Renal cortical epithelial cell (primary cell): ENCODE results near the gene KCND3. TPM values are rescaled to one million over a fixed set of nuclear protein-coding genes. Genes with fewer than 3 reads are reported as not detected.
"Not testable (repeated sequence)": the region's sequence is repeated elsewhere in the genome, so short reads cannot be mapped to it uniquely, and the experiment has no call there.

Experiments
- DNase-seq: peaks from one replicate; pipeline ENCODE4 v3.0.0-alpha.2; 2011; ENCODE audit warnings: low read depth
- total RNA-seq: library from RNA; depleted of rRNA; stranded (reverse); fragments of >200 nt; gene quantifications from 2 replicates; pipeline ENCODE4 v1.2.3, GENCODE V29; 2014

The KCND3 gene
- total RNA-seq, 1 donor from 2014 or later = 0.30 TPM

- DNase-seq = no peak
These were observed 175.2 kb downstream of the KCND3 start for GRCh38 chr1:111814305-111814628.

DNA sequence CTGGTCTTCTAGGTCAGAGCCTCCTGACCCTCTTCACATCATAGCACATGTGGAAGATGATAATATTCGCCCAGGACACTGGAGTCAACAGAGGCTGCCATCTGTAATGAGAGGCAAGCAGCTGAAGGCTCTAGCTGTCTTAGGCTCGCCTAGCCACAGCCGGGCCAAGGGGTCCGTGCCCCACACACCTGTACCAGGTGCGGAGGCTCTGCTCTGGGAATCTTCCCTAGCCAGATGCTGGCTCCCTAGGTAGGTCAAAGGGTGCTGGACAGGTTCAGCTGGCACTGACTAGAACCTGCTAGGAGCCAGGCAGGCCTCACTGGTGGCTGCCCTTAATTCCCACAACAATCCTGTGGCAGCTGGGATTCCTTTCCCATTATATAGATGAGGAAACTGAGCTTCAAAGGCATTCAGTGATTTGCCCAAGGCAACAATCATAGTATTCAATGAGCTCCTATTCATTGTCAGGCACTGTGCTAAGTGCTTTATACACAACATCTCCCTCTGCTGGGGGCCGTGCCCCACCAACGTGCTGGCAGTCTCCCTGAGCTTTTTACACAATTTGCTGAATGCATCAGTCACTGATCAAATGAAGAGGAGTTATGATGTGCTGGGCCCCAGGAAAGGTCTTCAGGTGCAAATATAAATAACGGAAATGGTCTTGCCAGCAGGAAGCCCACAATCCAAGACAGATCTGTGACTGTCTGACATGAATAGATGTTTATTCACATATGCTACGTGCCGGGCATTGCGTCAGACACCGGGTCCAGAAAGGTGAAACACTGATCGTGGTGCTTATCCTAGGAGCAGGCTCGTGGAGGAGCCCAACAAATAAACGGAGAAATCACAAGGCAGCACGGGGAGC, 175.8 kb downstream of the KCND3 start:
- no peak for DNase-seq

DNA sequence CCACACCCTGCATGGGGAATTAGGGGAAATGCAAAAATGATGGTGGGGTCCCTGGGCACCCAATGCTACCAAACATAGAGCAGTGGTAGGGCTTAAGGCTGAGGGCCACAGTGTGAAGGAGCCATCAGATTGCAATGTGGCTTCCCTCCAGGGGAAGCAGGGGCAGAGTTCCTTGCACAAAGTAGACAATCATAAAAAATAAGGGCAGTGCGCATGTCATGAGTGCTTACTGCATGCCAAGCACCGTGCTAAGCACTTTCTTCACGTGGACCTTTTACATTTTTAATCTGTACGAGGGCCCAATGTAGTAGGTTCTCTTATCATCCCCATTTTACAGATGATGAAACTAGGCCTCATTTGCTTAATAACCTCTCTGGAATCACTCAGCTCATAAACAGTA, 177.2 kb downstream of the KCND3 start:
- DNase-seq = no peak

DNA sequence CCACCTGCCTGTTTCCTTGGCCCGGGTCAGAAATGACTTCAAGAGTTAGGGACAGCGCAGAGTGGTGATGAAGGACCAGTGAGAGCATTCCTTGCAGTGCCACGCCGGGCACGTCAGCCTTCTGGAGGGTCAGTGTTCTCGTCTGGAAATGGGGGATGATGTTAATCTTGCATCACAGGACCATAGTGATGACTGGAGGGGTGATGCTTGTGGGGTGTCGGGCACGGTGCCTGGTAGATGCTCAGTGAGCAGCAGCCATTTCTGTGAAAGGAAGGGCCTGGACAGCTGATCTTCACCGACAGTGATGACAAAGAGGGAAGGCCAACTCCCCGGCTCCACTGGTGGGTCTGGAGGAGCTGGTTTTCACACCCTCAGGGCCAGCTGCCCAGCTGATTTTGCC, 177.6 kb downstream of the KCND3 start:
- no peak for DNase-seq

DNA sequence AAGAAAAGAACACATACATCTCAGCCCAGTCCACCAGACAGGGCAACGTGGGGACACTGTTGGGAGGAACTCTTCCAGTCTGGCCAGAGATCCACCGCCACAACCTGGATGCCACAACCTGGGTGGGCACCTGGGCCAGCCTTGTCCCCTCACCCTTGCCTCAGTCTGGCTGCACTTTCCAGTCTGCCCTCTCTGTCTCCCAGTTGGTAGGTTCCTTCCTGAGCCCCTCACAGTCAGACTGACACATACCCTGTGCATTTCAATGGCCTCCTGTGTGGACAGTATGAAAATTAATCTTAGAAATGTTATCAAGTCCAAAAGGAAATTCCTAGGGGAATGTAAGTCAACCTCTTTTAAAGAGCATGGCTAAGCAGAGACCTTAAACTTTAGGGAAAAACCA, 184.2 kb downstream of the KCND3 start:
- DNase-seq = no peak

DNA sequence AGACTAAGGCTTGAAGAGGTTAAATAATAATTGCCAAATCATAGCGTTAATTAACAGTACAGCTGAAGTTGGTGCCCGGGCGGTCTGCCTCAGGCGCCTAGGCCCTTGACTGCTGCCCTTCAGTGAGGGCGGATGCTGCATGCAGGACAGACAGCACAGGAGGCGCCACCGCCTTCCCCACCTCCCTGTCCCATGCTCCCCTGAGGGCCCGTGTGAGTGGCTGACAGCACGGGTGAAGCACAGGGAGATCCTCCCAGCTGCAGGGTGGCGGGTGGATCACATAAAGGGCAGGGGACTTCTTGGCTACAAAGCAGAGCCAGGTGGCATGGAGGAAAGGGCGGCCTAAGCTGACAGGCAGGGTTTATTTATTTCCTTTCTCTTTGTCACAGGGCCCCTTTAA, 184.7 kb downstream of the KCND3 start:
- DNase-seq = no peak

GRCh38 chr1:111803951-111804350, 185.5 kb downstream of the KCND3 start:
- no peak for DNase-seq

DNA sequence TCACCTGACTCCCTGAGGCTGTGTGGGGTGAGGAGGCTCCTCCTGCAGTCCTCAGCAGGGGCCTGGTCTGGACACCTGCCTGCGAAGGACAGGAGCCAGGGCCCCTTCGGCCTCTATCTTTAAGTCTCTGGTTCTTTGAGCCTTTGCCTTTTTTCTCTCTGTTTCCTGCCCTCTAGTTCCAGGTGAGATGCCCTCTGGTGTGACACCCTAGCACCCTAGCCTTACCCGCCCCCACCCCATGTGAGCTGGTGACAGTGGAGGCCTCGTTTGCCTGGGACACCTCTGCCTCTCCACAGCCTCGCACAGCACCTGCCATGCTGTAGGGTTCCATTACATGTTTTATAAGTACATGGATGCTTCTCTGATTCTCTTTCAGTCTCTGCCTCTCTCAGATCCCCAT, 186.5 kb downstream of the KCND3 start:
- no peak for DNase-seq

DNA sequence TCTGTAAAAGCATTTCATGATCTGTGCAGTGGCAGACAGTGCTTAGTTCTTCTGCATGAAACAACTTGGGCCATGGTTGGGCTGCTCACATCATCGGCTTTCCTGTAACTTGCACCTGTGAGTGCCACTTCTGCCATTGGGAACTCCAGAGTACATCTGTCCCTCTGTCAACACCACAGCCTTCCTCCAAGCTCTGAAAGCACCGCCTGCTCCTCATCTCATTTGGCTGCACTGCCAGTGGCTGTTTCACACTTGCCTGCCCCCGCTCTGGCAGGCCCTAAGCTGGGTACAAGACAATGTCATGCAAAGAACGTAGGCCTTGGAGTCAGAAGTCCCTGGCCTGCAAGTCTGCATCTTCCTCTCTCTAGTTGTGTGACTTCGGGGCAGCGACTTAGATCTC, 187.4 kb downstream of the KCND3 start:
- no peak for DNase-seq

- no peak for DNase-seq
These were observed 188.2 kb downstream of the KCND3 start for GRCh38 chr1:111801071-111801850.

DNA sequence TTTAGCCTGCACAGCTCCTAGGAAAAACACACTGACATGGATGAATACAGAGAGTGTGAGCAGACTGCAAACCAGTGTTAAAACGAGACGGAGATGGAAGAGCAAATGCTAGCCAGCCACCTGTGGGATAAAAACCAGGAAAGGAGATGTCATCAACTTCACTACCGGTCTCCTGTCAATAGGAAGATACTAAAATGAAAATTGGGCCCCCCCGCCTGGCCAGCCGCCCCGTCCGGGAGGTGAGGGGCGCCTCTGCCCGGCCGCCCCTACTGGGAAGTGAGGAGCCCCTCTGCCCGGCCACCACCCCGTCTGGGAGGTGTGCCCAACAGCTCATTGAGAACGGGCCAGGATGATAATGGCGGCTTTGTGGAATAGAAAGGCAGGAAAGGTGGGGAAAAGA, 189.7 kb downstream of the KCND3 start:
- not testable (repeated sequence) for DNase-seq

GRCh38 chr1:111798580-111798979, 190.9 kb downstream of the KCND3 start:
- DNase-seq = no peak

DNA sequence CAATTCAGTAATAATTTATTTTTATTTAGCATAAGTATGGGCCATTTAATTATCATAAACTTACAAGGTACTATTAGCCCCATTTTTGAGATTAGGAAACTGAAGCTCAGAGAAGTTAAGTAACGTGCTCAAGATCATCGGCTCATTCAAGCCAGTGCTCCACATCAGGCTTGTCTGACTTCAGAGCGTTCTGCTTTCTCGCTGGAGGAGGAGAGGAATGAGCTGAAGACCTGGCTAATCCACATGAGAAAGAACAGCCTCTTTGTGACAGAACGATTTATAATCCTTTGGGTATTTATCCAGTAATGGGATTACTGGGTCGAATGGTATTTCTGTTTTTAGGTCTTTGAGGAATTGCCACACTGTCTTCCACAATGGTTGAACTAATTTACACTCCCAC, 194.1 kb downstream of the KCND3 start:
- DNase-seq = no peak

- DNase-seq = no peak
These were observed 195.5 kb downstream of the KCND3 start for GRCh38 chr1:111793923-111794322.

DNA sequence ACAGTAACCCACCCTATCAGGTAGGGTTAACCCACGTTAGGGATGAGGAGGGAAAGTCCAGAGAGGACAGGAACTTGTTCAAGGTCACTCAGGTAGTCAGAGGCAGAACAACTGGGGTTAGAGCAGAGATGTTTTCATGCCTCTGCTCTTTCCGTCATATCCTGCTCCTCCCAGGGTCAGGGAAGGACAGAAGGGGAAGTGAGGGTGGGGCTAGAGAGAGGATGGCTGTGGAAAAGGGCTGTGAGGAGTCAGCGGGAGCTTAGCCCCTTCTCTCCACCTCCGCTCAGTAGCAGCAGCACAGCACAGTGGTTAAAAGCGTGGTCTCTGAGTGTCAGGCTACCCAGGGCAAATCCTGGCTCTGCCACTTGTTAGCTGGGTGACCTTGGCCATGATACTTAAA, 197.2 kb downstream of the KCND3 start:
- no peak for DNase-seq

DNA sequence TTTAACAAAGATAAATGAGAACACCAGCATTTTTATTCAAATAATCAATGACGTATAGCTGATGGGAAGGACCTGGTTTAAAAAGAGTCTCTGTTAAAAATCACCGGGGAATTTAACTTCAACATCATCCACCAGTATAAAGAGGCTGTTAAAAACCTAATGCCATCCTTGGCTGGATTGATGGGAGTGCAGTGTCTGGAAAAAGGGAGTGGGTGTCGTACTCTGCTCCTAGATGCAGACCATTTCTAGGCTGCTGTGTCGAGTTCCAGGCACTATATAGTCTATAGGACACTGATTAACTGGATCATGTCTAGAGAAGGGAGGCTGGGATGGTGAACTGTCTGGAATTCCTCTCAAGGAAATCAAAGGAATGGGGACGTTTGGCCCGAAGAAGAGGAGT, 197.7 kb downstream of the KCND3 start:
- no peak for DNase-seq

DNA sequence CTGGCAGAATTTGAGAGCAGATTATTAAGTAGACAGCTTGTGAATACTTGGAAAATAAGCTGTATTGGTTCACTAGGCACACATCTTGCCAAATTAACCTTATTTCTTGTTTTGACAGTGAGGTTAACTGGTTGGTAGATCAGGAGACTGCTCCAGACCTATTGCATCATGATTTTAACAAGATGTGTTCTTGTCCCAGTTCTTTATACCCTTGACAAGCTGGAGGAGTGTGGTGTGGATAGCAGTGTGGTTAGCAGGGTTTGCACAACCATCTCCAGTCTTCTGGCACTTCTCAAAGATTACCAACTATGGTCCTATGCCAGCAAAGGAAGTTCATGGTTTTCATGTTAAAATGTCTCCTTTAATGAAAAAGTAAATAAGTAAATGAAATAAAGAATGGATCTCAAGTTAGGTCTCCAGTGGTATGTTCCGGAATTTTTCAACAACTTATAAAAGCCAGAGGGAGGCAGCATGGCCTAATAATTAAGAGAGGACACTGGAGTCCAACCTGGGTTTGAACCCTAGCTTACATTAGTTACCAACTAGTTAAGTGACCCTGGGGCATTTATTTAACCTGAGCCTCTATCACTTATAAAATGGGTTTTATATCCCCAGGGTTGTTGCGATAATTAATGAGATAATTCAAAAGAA, 199.7 kb downstream of the KCND3 start:
- DNase-seq = peak; percentile 88

GRCh38 chr1:111789142-111789541, 200.3 kb downstream of the KCND3 start:
- peak; percentile 27 for DNase-seq

DNA sequence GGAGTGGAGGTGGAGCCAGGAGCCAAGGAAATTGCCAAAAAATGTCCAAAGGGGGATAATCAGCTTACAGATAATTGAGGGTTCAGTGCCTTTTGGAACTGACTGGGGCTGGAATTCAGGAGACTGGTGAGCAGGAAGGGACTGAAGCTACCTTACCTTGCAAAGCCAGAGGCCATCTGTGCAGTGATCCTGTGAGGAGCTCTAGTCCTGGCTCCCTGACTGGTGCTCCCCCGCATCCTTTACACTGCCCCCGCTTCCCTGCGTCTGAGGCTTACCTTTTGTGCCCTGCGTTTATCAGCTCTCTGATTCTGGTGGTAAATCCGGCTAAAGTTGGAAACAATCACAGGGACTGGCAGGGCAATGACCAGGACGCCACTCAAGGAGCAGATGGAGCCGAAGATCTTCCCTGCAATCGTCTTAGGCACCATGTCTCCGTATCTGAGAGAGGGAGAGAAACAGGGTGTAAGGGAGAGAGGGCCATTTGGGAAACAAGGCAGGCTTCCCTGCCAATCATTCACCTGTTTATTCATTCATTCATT, 202.7 kb downstream of the KCND3 start:
- DNase-seq = no peak

- no peak for DNase-seq
These were observed 205.1 kb downstream of the KCND3 start for GRCh38 chr1:111784273-111784901.

GRCh38 chr1:111779546-111779945, 209.9 kb downstream of the KCND3 start:
- no peak for DNase-seq

DNA sequence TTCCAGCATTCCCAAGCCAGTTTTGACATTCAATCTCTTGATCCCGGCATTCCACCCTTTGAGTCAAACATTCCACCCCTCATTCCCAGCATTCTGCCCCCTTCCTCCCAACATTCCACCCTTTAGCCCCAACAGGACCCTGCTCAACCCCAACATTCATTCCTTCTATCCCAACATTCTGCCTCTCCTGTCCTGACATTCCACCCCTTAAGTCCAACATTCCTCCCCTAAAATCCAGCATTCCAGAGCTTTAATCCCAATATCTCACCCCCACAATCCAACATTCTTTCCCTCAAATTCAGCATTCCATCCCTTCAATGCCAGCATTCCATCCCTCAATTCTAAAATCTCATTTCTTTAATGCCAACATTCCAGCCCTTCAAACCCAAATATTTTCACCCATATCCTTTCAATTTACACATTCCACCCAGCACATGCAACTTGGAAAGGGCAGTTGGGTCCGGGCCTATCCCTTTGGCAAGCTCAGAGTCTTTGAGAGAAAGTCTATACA, 210.9 kb downstream of the KCND3 start:
- no peak for DNase-seq
